Stimulated activated CD4-positive, alpha-beta T cell treated with anti-CD3 and anti-CD28 coated beads, Interleukin-15, amount 100 ng/mL, for 1 hour (primary cell): Measurements from ENCODE around the gene NEDD9.

Source experiments
- DNase-seq, 2 donors: peaks; one replicate each; pipeline ENCODE4 v3.0.0-alpha.2; 2020; ENCODE audit warnings: low read depth in 1 of 2, low spot score in 1 of 2

NEDD9 gene

GRCh38 chr6:11219400-11219834, 13.1 kb downstream of the NEDD9 start:
- DNase-seq: no peak

GRCh38 chr6:11218538-11219399, 13.7 kb downstream of the NEDD9 start:
- DNase-seq: no peak

- no peak for DNase-seq
Observed at GRCh38 chr6:11218102-11218442, 14.4 kb downstream of the NEDD9 start.

GRCh38 chr6:11217360-11218101, 14.9 kb downstream of the NEDD9 start:
- no peak for DNase-seq

GRCh38 chr6:11215773-11216172, 16.7 kb downstream of the NEDD9 start:
- no peak for DNase-seq

GRCh38 chr6:11214901-11215300, 17.6 kb downstream of the NEDD9 start:
- DNase-seq: no peak

GRCh38 chr6:11214084-11214833, 18.2 kb downstream of the NEDD9 start:
- no peak for DNase-seq

- no peak for DNase-seq
Observed at GRCh38 chr6:11213422-11214021, 18.9 kb downstream of the NEDD9 start.

- no peak for DNase-seq
Observed at GRCh38 chr6:11212664-11213063, 19.8 kb downstream of the NEDD9 start.

- DNase-seq: no peak
Observed at GRCh38 chr6:11211254-11211653, 21.2 kb downstream of the NEDD9 start.

- DNase-seq: no peak
Observed at GRCh38 chr6:11210386-11211138, 21.9 kb downstream of the NEDD9 start.

GRCh38 chr6:11209906-11210305, 22.6 kb downstream of the NEDD9 start:
- DNase-seq: no peak

GRCh38 chr6:11209369-11209768, 23.1 kb downstream of the NEDD9 start:
- DNase-seq: no peak

GRCh38 chr6:11208854-11209253, 23.6 kb downstream of the NEDD9 start:
- DNase-seq: no peak

GRCh38 chr6:11208267-11208666, 24.2 kb downstream of the NEDD9 start:
- no peak for DNase-seq

- no peak for DNase-seq
Observed at GRCh38 chr6:11207199-11207968, 25.1 kb downstream of the NEDD9 start.

GRCh38 chr6:11206576-11206975, 25.9 kb downstream of the NEDD9 start:
- no peak for DNase-seq

- DNase-seq: no peak
Observed at GRCh38 chr6:11204794-11205366, 27.6 kb downstream of the NEDD9 start.

- no peak for DNase-seq
Observed at GRCh38 chr6:11204005-11204399, 28.5 kb downstream of the NEDD9 start.
